ENCODE measurements around the gene ZNF8.
A peak's percentile ranks its signal among the peaks of the same experiment; 100 is the strongest.
"Not testable (repeated sequence)": the region's sequence is repeated elsewhere in the genome, so short reads cannot be mapped to it uniquely, and the experiment has no call there.

ZNF8 gene

DNA sequence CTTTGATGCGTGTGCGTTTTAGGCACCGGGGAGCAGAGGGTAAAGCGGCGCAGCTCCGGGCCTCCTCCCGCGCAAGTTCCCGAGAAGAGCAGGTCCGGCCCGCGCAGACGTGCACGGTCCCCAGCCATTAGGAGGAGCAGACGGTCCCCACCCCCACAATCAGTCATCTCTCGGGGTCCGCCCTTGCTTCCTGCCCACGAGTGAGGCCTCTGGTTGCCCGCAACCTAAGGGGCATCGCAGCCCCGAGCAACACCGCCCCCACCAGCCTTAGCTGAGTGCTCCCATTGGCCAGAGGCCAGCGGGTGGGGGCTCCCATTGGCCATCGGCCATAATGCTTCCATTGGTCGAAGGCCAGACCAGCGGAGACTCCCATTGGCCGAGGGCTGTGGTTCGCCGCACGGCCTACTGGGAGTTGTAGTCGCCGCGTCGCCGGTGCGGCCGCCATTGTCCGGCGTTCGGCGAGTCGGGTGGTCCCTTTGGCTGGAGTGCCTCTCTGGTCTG is at the start of gene ZNF8:
Gene ZNF8, plus strand, starts transcription at position 415 of the 501 bp plus-strand sequence. CDS start 127 bp downstream, outside the sequence.
- DNase-seq (ENCODE audit: low spot score) = peak; percentile 93

- DNase-seq (ENCODE audit: low spot score) = peak; percentile 2
Measured at GRCh38 chr19:58229255-58229639, 49.5 kb upstream of the ZNF8 start.

- no peak for DNase-seq (ENCODE audit: low spot score)
Measured at GRCh38 chr19:58237324-58237723, 41.4 kb upstream of the ZNF8 start.

- no peak for DNase-seq (ENCODE audit: low spot score)
Measured at GRCh38 chr19:58243351-58243750, 35.4 kb upstream of the ZNF8 start.

- no peak for DNase-seq (ENCODE audit: low spot score)
Measured at GRCh38 chr19:58248886-58249285, 29.9 kb upstream of the ZNF8 start.

GRCh38 chr19:58252102-58252685 is 26.6 kb upstream of the ZNF8 start:
- DNase-seq (ENCODE audit: low spot score) = no peak

- DNase-seq (ENCODE audit: low spot score) = not testable (repeated sequence)
Measured at GRCh38 chr19:58258259-58258658, 20.5 kb upstream of the ZNF8 start.

DNA sequence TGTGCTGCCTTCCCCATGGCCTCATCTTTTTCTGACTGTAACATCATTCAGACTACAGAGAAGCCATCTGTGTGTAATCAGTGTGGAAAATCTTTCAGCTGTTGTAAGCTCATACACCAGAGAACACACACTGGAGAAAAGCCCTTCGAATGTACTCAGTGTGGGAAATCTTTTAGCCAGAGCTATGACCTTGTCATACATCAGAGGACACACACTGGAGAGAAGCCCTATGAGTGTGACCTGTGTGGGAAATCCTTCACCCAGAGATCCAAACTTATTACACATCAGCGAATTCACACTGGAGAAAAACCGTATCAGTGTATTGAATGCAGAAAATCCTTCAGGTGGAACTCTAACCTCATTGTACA is 17.2 kb upstream of the ZNF8 start:
- no peak for DNase-seq (ENCODE audit: low spot score)

- no peak for DNase-seq (ENCODE audit: low spot score)
Measured at GRCh38 chr19:58261968-58262921, 16.5 kb upstream of the ZNF8 start.

- no peak for DNase-seq (ENCODE audit: low spot score)
Measured at GRCh38 chr19:58262922-58263296, 15.8 kb upstream of the ZNF8 start.

GRCh38 chr19:58265100-58265499 is 13.7 kb upstream of the ZNF8 start:
- DNase-seq (ENCODE audit: low spot score) = no peak

GRCh38 chr19:58268344-58268743 is 10.4 kb upstream of the ZNF8 start:
- DNase-seq (ENCODE audit: low spot score) = no peak

GRCh38 chr19:58274771-58275201 is 4.0 kb upstream of the ZNF8 start:
- DNase-seq (ENCODE audit: low spot score) = no peak

GRCh38 chr19:58275564-58275963 is 3.2 kb upstream of the ZNF8 start:
- no peak for DNase-seq (ENCODE audit: low spot score)

DNA sequence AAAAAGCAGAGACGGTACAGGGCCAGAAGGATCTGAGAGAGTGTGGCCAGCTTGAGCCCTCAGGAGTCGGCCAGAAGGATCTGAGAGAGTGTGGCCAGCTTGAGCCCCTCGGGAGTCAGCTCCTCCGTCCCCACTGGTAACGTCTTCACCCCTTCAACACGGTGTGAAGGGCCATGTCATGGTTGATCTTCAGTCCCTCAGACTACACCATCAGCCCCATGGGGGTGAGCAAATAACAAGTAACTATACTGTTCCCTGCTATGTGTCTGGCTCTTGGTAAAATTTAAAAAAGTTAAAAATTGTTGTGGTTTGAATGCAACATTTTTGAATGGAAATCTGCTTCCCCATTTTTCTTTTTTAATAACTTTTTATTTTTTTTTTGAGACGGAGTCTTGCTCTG is 1.6 kb upstream of the ZNF8 start:
- DNase-seq (ENCODE audit: low spot score) = no peak

DNA sequence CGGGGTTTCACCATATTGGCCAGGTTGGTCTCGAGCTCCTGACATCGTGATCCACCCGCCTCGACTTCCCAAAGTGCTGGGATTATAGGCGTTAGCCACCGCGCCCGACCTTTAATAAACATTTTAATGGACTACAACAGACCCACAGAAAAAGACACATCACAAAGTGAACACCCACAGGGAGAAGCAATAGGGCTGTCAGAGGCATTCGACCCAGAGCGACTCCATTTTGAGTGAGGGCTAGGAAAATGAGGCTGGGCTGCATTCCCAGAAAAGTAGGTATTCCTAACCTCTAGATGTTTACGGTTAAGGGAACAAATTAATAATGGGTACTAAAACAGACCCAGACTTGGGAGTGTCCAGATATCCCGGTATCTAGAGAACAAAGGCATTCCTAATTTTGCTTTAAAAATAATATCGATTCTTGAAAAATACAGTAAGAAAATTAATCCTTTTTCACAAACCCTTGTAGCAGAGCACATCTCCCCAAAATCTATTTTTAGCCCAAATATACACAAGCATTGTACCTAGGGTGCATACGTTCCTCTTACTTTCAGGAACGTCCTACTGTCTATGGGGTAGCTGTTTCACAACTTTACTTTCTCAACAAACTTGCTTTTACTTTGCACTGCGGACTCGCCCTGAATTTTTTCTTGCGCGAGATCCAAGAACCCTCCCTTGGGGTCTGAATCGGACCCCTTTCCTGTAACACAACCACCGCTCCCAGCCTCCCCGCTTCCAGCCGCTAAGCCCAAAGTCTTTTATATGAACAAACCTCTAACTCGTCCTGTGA is 811 bp upstream of the ZNF8 start:
- peak; percentile 9 for DNase-seq (ENCODE audit: low spot score)

- DNase-seq (ENCODE audit: low spot score) = peak; percentile 49
Measured at GRCh38 chr19:58279042-58279924, 528 bp downstream of the ZNF8 start.

- no peak for DNase-seq (ENCODE audit: low spot score)
Measured at GRCh38 chr19:58279925-58280316, 1.2 kb downstream of the ZNF8 start.

GRCh38 chr19:58284199-58284598 is 5.4 kb downstream of the ZNF8 start:
- no peak for DNase-seq (ENCODE audit: low spot score)

- no peak for DNase-seq (ENCODE audit: low spot score)
Measured at GRCh38 chr19:58291943-58292342, 13.2 kb downstream of the ZNF8 start.

- DNase-seq (ENCODE audit: low spot score) = no peak
Measured at GRCh38 chr19:58294743-58295374, 16.1 kb downstream of the ZNF8 start.
